Keratinocyte (primary cell): ENCODE results near the gene EPB41L2. TPM values are rescaled to one million over a fixed set of nuclear protein-coding genes. Genes with fewer than 3 reads are reported as not detected.

Source experiments
- DNase-seq: peaks from one replicate; pipeline ENCODE4 v3.0.0-alpha.2; 2011; ENCODE audit warnings: low read depth, missing footprints, low spot score
- FAIRE-seq: peaks from 2 replicates; lab custom pipeline; 2011; peaks lifted over from hg19 to GRCh38; lab: Jason Lieb, UNC
- H2AFZ ChIP-seq: 2 replicates; pipeline ENCODE4 v1.6.0; 2012; ENCODE audit warnings: low read length, control low read depth, inconsistent platforms; ENCODE audit not compliant: control insufficient read depth
- H3K27ac ChIP-seq: 2 replicates; pipeline ENCODE4 v1.5.1; 2011; ENCODE audit warnings: low read length; ENCODE audit not compliant: control insufficient read depth, insufficient read depth
- H3K27me3 ChIP-seq: 3 replicates; pipeline ENCODE4 v1.6.0; 2011; ENCODE audit warnings: low read length; ENCODE audit not compliant: control insufficient read depth, insufficient read depth; ENCODE audit errors: extremely low read depth
- H3K36me3 ChIP-seq, 2 experiments: 2 replicates in 1 of 2; 3 replicates in 1 of 2; pipeline ENCODE4 v1.5.1; 2011; ENCODE audit warnings: low read length in 2 of 2, mild to moderate bottlenecking in 1 of 2; ENCODE audit not compliant: control insufficient read depth in 2 of 2, insufficient read depth in 2 of 2; ENCODE audit errors: extremely low read depth in 1 of 2
- H3K4me1 ChIP-seq: 3 replicates; pipeline ENCODE4 v1.5.1; 2011; ENCODE audit warnings: low read length; ENCODE audit not compliant: control insufficient read depth, insufficient read depth; ENCODE audit errors: extremely low read depth
- H3K4me2 ChIP-seq: 3 replicates; pipeline ENCODE4 v1.6.0; 2011; ENCODE audit warnings: low read depth, low read length; ENCODE audit not compliant: control insufficient read depth, insufficient read depth; ENCODE audit errors: extremely low read depth
- H3K4me3 ChIP-seq, 3 experiments: fragments of 200-600 bp in 1 of 3; sonication (generic) in 1 of 3; 2 replicates in 2 of 3; 3 replicates in 1 of 3; pipeline ENCODE4 v1.5.1; 2011 to 2016; ENCODE audit warnings: low read length in 3 of 3, mild to moderate bottlenecking in 3 of 3, control low read depth in 2 of 3, inconsistent platforms in 1 of 3, low read depth in 1 of 3, mixed read lengths in 1 of 3, mixed run types in 1 of 3, moderate library complexity in 1 of 3; ENCODE audit not compliant: control insufficient read depth in 2 of 3, insufficient read depth in 2 of 3; ENCODE audit errors: extremely low read depth in 1 of 3
- H3K79me2 ChIP-seq: 2 replicates; pipeline ENCODE4 v1.6.0; 2012; ENCODE audit warnings: low read length; ENCODE audit not compliant: control insufficient read depth, insufficient read depth
- H3K9ac ChIP-seq: 3 replicates; pipeline ENCODE4 v1.6.0; 2011; ENCODE audit warnings: low read length; ENCODE audit not compliant: control insufficient read depth, insufficient read depth; ENCODE audit errors: extremely low read depth
- H3K9me1 ChIP-seq: 3 replicates; pipeline ENCODE4 v1.6.0; 2011; ENCODE audit warnings: low read length; ENCODE audit not compliant: control insufficient read depth, insufficient read depth; ENCODE audit errors: extremely low read depth
- H3K9me3 ChIP-seq: 2 replicates; pipeline ENCODE4 v1.5.1; 2012; ENCODE audit warnings: low read depth, low read length; ENCODE audit not compliant: control insufficient read depth
- H4K20me1 ChIP-seq: 3 replicates; pipeline ENCODE4 v1.6.0; 2011; ENCODE audit warnings: low read length; ENCODE audit not compliant: control insufficient read depth, insufficient read depth; ENCODE audit errors: extremely low read depth
- EZH2 ChIP-seq: IDR thresholded peaks from one replicate; pipeline ENCODE4 v1.6.1; 2012; ENCODE audit warnings: inconsistent platforms, mild to moderate bottlenecking, low read length, moderate library complexity
- dilution Hi-C: fragments of 300-500 bp; cut with MboI; formaldehyde crosslinking; loops from one replicate; pipeline ENCODE4 v1.7.0; 2020; ENCODE audit warnings: low sequenced_read_pairs; ENCODE audit not compliant: extremely low pct_ligation_motif_present
- polyA plus RNA-seq, 5 experiments: library from polyadenylated mRNA; depleted of rRNA in 3 of 5; stranded (reverse) in 3 of 5; stranded (forward) in 1 of 5; unstranded in 1 of 5; fragments of >200 nt; gene quantifications; 1 replicate in 1 of 5; 2 replicates in 3 of 5; 3 replicates in 1 of 5; pipeline versions ENCODE4 v1.2.1 to v1.2.3, GENCODE V29; 2011 to 2012; ENCODE audit warnings: missing spikeins in 2 of 5, low read depth in 1 of 5, low replicate concordance in 1 of 5
- TF ChIP-seq, protein P1 (sequence below), 3 experiments: IDR thresholded peaks in 1 of 3; conservative IDR thresholded peaks in 1 of 3; optimal IDR thresholded peaks in 1 of 3; 2 replicates in 2 of 3; 3 replicates in 1 of 3; pipeline versions ENCODE3 to v1.5.1; 2011; ENCODE audit warnings: low read length in 3 of 3, mild to moderate bottlenecking in 3 of 3, moderate library complexity in 2 of 3, control low read depth in 1 of 3, inconsistent platforms in 1 of 3; ENCODE audit not compliant: insufficient read depth in 2 of 3; ENCODE audit errors: extremely low read depth in 1 of 3

Gene EPB41L2
- polyA plus RNA-seq, 1 donor (not counting 4 experiments of a cell fraction or from before 2014, with no cell fraction given): 22.0 TPM

DNA sequence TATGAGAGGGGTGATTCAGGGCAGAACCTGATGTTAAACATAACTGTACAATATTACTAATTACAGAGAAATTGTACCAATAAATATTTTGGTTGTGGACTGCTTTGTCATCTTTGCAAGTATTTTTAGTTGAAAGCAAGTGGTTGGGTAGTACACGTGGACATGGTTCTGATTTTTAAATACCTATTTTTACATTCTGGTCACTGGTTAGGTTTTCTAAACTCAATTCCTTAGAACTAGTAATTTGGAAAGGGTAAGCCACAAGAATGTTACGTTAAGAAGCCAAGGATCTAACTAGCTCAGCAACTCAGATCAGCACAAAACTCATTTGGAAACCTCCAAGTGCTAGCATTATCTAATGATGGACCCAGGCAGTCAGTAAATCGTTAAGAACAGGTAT lies 2.7 kb downstream of the EPB41L2 start:
- H3K36me3 ChIP-seq: no peaks in the 10 kb centered on the region

DNA sequence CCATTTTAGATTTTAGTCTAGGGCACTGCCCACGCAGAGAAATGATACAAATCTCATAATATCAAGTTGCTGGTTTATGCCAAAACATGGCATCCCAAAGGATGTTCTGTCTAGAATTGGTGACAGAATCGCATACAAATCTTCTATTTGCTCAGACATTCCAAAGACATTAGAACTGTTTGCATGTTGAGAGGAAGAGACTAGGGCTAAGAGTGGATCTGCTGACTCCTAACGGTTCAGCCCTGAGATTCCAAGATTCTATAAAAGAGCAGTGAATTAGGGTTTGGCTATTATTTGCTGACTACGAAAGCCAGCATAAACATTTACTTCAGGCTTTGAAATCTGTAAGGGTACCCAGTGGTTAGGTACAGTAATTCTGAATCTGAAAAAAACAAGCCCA lies 3.6 kb downstream of the EPB41L2 start:
- DNase-seq: no peak
- peaks cover 5% of the 10 kb centered on the region for H3K4me1 ChIP-seq
- no peaks in the 10 kb centered on the region for H4K20me1 ChIP-seq
- peaks cover 21% of the 10 kb centered on the region for H3K79me2 ChIP-seq
- dilution Hi-C loops: no loop called here
- H3K9me1 ChIP-seq: no peaks in the 10 kb centered on the region
- TF ChIP-seq, protein P1, sequence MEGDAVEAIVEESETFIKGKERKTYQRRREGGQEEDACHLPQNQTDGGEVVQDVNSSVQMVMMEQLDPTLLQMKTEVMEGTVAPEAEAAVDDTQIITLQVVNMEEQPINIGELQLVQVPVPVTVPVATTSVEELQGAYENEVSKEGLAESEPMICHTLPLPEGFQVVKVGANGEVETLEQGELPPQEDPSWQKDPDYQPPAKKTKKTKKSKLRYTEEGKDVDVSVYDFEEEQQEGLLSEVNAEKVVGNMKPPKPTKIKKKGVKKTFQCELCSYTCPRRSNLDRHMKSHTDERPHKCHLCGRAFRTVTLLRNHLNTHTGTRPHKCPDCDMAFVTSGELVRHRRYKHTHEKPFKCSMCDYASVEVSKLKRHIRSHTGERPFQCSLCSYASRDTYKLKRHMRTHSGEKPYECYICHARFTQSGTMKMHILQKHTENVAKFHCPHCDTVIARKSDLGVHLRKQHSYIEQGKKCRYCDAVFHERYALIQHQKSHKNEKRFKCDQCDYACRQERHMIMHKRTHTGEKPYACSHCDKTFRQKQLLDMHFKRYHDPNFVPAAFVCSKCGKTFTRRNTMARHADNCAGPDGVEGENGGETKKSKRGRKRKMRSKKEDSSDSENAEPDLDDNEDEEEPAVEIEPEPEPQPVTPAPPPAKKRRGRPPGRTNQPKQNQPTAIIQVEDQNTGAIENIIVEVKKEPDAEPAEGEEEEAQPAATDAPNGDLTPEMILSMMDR (optimal IDR thresholded peaks at IDR 0.05 in 1 of 3, IDR thresholded peaks at IDR 0.05 in 1 of 3, conservative IDR thresholded peaks at IDR 0.05 in 1 of 3; ENCODE audit: extremely low read depth in 1 of 3, insufficient read depth in 2 of 3, low read length in 3 of 3): no peak
- no peak for TF ChIP-seq EZH2
- no peak for FAIRE-seq
- no peak overlapping the region for H3K4me3 ChIP-seq
- no peak overlapping the region for H3K9ac ChIP-seq
- no peaks in the 10 kb centered on the region for H3K36me3 ChIP-seq
- no peak overlapping the region for H3K27ac ChIP-seq
- no peaks in the 10 kb centered on the region for H3K27me3 ChIP-seq
- no peak overlapping the region for H2AFZ ChIP-seq
- no peak overlapping the region for H3K4me2 ChIP-seq
- peaks cover 5% of the 10 kb centered on the region for H3K9me3 ChIP-seq

More for the DNA sequence above, 2.7 kb downstream of the EPB41L2 start:
- TF ChIP-seq, protein P1 (optimal IDR thresholded peaks at IDR 0.05 in 1 of 3, IDR thresholded peaks at IDR 0.05 in 1 of 3, conservative IDR thresholded peaks at IDR 0.05 in 1 of 3; ENCODE audit: extremely low read depth in 1 of 3, insufficient read depth in 2 of 3, low read length in 3 of 3): no peak
- TF ChIP-seq EZH2: no peak
- Histone ChIP-seq H3K9me3 (peaks cover 2% of the 10 kb centered on the region), H3K4me2 (no peak overlapping the region), H3K9me1 (no peaks in the 10 kb centered on the region), H3K4me3 (no peak overlapping the region), H3K27ac (no peak overlapping the region), H3K79me2 (peaks cover 21% of the 10 kb centered on the region), H3K27me3 (no peaks in the 10 kb centered on the region), H3K4me1 (peaks cover 7% of the 10 kb centered on the region), H2AFZ (no peak overlapping the region), H3K9ac (no peak overlapping the region), H4K20me1 (no peaks in the 10 kb centered on the region)
- dilution Hi-C loops: no loop called here
- DNase-seq: no peak
- FAIRE-seq: no peak
